22Rv1 (cell line): ENCODE data around the gene WEE2.

Source experiments
- ZFX ChIP-seq: fragments of 450-650 bp; IDR thresholded peaks from 2 replicates; pipeline ENCODE4 v1.6.1; 2017; ENCODE audit warnings: antibody characterized with exemption, borderline replicate concordance
- TF ChIP-seq, protein P1 (sequence below): fragments of 450-650 bp; IDR thresholded peaks from 2 replicates; pipeline ENCODE4 v1.5.1; 2017; ENCODE audit warnings: mild to moderate bottlenecking

DNA sequence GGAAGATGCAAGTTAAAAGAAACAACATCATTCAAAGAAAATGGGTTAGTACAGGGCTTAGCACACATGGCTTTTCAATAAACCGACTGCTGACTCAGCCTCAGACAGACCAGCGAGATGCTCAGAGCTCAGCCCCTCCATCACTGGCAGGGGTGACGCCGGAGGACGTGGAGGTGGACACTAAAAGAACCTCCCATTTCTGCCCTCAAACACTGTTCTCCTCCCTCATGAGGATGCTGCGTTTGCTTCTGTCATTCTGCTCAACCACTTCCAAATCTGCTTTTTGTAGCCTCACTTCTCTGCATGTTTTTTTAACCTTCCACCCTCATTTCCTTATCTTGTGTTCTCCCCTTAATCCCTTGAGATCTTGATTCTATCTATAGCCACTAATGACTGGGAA is 21.5 kb upstream of the WEE2 start:
- TF ChIP-seq, protein P1, sequence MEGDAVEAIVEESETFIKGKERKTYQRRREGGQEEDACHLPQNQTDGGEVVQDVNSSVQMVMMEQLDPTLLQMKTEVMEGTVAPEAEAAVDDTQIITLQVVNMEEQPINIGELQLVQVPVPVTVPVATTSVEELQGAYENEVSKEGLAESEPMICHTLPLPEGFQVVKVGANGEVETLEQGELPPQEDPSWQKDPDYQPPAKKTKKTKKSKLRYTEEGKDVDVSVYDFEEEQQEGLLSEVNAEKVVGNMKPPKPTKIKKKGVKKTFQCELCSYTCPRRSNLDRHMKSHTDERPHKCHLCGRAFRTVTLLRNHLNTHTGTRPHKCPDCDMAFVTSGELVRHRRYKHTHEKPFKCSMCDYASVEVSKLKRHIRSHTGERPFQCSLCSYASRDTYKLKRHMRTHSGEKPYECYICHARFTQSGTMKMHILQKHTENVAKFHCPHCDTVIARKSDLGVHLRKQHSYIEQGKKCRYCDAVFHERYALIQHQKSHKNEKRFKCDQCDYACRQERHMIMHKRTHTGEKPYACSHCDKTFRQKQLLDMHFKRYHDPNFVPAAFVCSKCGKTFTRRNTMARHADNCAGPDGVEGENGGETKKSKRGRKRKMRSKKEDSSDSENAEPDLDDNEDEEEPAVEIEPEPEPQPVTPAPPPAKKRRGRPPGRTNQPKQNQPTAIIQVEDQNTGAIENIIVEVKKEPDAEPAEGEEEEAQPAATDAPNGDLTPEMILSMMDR: no peak
- no peak for TF ChIP-seq ZFX
